SU-DHL-6 (cell line): ENCODE data around the gene MAN1B1.

ENCODE experiments used
- H2AFZ ChIP-seq: fragments of 200-600 bp; sonication (generic); 2 replicates; pipeline ENCODE4 v1.6.1; 2014; ENCODE audit warnings: low read depth, mild to moderate bottlenecking, moderate library complexity, mixed read lengths, antibody characterized with exemption, low read length; ENCODE audit not compliant: severe bottlenecking
- H3F3A ChIP-seq: fragments of 200-600 bp; shearing (Covaris generic); 2 replicates; pipeline ENCODE4 v1.6.0; 2016; ENCODE audit warnings: antibody characterized with exemption, mild to moderate bottlenecking; ENCODE audit not compliant: insufficient read depth
- H3K27ac ChIP-seq: fragments of 200-600 bp; sonication (generic); 2 replicates; pipeline ENCODE4 v1.5.1; 2016; ENCODE audit warnings: low read depth, mild to moderate bottlenecking, low read length, moderate library complexity, mixed read lengths
- H3K27me3 ChIP-seq: fragments of 200-600 bp; sonication (generic), shearing (Covaris generic); 2 replicates; pipeline ENCODE4 v1.6.0; 2014; ENCODE audit warnings: mild to moderate bottlenecking, low read length
- H3K36me3 ChIP-seq: fragments of 200-600 bp; sonication (generic); 2 replicates; pipeline ENCODE4 v1.6.1; 2014; ENCODE audit warnings: mild to moderate bottlenecking, low read length, mixed read lengths
- H3K4me2 ChIP-seq: fragments of 300-600, 200-600 bp; shearing (Covaris generic), sonication (generic); 2 replicates; pipeline ENCODE4 v1.6.0; 2014; ENCODE audit warnings: low read length, low read depth, mild to moderate bottlenecking; ENCODE audit not compliant: poor library complexity, severe bottlenecking
- H3K4me3 ChIP-seq: fragments of 200-600 bp; sonication (generic); 2 replicates; pipeline ENCODE4 v1.5.1; 2014; ENCODE audit warnings: antibody characterized with exemption, low read length, mild to moderate bottlenecking, mixed read lengths; ENCODE audit not compliant: insufficient read depth, poor library complexity, severe bottlenecking
- H3K79me2 ChIP-seq: fragments of 200-600 bp; sonication (generic); 2 replicates; pipeline ENCODE4 v1.6.1; 2014; ENCODE audit warnings: mild to moderate bottlenecking, low read length, moderate library complexity; ENCODE audit not compliant: insufficient read depth
- H3K9ac ChIP-seq: fragments of 200-600 bp; sonication (generic); 2 replicates; pipeline ENCODE4 v1.7.0; 2014; ENCODE audit warnings: mild to moderate bottlenecking, low read length
- H3K9me2 ChIP-seq: fragments of 200-600 bp; sonication (generic); replicated peaks from 2 replicates; pipeline ENCODE4 v1.6.1; 2014; ENCODE audit warnings: low read length; ENCODE audit not compliant: insufficient read depth
- H3K9me3 ChIP-seq: fragments of 200-600 bp; sonication (generic); 2 replicates; pipeline ENCODE4 v1.6.1; 2014; ENCODE audit warnings: low read length, mixed read lengths; ENCODE audit not compliant: insufficient read depth
- H4K20me1 ChIP-seq: fragments of 200-600 bp; sonication (generic); 2 replicates; pipeline ENCODE4 v1.6.1; 2014; ENCODE audit warnings: low read depth, mild to moderate bottlenecking, antibody characterized with exemption, low read length, moderate library complexity, mixed read lengths
- EZH2phosphoT487 ChIP-seq: fragments of 200-600 bp; sonication (generic), shearing (Covaris generic); conservative IDR thresholded peaks from 2 replicates; pipeline ENCODE4 v1.6.1; 2018; ENCODE audit warnings: mild to moderate bottlenecking, antibody characterized with exemption, low read length, moderate library complexity, mixed read lengths
- TF ChIP-seq, protein P1 (sequence below): fragments of 200-600 bp; sonication (generic); IDR thresholded peaks from one replicate; pipeline ENCODE4 v1.5.1; 2017; ENCODE audit warnings: antibody characterized with exemption, mild to moderate bottlenecking, low read length, moderate library complexity; ENCODE audit not compliant: insufficient read depth, poor library complexity, severe bottlenecking

The MAN1B1 gene

DNA sequence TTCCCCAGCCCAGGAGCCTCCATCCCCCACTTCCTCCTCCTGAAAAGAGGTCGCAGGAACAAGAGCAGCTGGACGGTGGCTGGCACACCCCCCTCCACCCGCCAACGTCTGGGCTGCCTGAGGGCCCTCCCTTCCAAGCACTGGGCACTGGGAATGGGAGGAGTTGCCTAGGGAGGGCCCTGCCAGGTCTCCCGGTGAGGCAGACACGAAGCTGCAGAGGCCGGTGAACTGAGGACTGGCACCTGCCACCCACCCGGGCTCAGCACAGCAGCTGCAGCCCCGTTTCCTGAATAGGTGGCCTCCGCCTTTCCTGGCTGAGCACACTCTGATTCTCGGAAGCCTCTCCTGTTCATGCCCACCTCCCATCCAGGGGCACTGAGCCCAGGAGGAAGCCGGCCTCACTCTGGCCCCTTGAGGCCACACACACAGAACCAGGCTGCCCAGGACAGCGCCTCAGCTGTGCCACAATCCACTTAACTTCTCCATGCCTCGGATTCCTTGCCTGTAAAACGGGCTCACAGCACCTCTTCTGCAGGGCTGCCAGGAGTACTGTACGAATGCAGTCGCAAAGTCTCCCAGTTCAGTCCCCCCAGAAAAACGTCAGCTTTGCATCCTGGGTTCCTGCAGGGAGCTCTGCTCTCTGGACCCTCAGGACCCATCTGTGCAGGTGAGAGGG lies 42.1 kb upstream of the MAN1B1 start:
- Histone ChIP-seq H3K27me3 (no peaks in the 10 kb centered on the region), H3F3A (no peaks in the 10 kb centered on the region), H3K36me3 (no peaks in the 10 kb centered on the region), H4K20me1 (no peaks in the 10 kb centered on the region), H3K4me3 (no peak overlapping the region), H3K9ac (no peak overlapping the region), H3K27ac (no peak overlapping the region), H3K79me2 (no peaks in the 10 kb centered on the region), H3K4me2 (no peak overlapping the region), H3K9me3 (no peaks in the 10 kb centered on the region), H2AFZ (no peak overlapping the region), H3K9me2 (no peaks in the 10 kb centered on the region)
- TF ChIP-seq, protein P1, sequence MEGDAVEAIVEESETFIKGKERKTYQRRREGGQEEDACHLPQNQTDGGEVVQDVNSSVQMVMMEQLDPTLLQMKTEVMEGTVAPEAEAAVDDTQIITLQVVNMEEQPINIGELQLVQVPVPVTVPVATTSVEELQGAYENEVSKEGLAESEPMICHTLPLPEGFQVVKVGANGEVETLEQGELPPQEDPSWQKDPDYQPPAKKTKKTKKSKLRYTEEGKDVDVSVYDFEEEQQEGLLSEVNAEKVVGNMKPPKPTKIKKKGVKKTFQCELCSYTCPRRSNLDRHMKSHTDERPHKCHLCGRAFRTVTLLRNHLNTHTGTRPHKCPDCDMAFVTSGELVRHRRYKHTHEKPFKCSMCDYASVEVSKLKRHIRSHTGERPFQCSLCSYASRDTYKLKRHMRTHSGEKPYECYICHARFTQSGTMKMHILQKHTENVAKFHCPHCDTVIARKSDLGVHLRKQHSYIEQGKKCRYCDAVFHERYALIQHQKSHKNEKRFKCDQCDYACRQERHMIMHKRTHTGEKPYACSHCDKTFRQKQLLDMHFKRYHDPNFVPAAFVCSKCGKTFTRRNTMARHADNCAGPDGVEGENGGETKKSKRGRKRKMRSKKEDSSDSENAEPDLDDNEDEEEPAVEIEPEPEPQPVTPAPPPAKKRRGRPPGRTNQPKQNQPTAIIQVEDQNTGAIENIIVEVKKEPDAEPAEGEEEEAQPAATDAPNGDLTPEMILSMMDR: no peak
- TF ChIP-seq EZH2phosphoT487: no peak

DNA sequence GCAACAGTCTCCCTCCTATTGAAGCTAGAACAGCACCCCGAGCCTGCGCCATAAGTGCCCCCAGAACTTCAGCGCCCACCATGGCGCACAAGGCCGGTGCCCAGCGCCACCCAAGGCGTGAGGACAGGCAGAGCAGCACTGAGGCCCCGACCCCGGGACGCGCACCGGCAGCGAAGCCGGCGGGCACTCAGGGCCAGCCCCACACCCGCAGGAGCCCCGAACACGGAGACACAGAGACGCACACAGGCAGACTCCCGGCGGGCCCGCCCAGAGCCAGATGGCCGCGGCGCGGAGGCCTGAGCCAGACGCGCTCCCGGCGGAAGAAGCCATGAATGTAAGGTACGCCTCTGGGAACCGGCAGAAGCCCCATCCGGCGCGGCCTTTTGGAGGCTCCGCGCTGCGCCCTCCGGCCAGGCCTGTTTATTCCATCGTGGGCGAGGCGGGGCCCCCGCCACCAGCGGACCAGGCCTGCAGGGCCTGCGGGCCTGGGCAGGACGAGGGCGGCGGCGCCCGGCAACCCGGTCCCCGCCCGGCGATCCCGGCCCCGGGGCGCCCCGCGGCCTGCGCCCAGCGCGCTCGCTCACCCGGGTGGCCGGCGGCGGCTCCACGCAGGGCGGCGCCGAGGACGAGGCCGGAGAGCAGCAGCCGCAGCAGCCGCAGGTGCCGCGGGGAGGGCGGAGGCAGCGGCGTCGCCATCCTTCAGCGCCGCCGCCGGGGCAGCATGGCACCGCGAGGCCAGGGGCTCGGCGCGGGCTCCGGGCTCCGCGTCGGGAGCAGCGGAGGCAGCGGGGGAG lies 41.3 kb upstream of the MAN1B1 start:
- 0 out of 2 replicates have a peak, but pooled peaks have one; percentile 82 for TF ChIP-seq EZH2phosphoT487
- TF ChIP-seq, protein P1: no peak
- no peak overlapping the region for H3K27ac ChIP-seq
- H3K4me2 ChIP-seq: peak overlapping the region; percentile 18
- H4K20me1 ChIP-seq: no peaks in the 10 kb centered on the region
- H2AFZ ChIP-seq: no peak overlapping the region
- H3K4me3 ChIP-seq: no peak overlapping the region
- H3K9me3 ChIP-seq: no peaks in the 10 kb centered on the region
- no peaks in the 10 kb centered on the region for H3F3A ChIP-seq
- H3K36me3 ChIP-seq: no peaks in the 10 kb centered on the region
- H3K27me3 ChIP-seq: no peaks in the 10 kb centered on the region
- H3K9me2 ChIP-seq: no peaks in the 10 kb centered on the region
- H3K9ac ChIP-seq: no peak overlapping the region
- H3K79me2 ChIP-seq: no peaks in the 10 kb centered on the region

DNA sequence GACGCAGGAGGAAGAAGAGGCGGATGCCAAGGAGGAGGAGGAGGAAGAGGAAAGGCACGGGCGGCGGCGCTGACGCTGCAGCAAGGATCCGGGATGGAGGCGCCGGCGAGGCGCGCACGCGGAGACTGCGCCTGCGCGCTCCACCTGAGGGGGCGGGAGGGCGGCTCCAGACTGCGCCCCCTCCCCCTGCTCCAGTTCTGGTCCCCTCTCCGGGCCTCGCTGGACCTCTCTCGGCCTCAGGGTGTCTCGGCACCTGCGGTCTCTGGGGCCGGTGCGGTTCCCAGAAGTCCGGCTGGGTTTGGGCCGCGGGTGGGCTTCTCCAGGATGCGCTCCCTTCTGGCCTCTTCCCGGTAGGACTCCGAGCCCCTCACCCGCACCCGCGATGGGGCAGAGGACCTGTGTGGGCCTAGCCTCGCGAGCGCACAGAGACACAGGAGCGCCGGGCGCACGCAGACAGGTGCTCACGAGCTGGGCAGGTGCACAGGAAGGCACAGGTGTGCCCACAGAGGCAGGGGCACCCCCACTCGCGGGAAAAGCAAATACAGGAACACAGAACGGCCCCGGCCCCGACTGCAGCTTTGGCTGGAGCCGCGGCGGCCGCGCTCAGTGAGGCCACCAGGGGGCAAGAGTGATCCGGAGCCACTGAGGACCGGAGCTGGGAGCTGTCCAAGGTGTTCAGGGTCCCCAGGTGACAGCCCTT lies 40.5 kb upstream of the MAN1B1 start, which contains the start of gene NPDC1:
Gene NPDC1 (minus strand): TSS at position 90 of the 700 bp plus-strand sequence. CDS start 188 bp downstream, outside the sequence.
- Histone ChIP-seq H3K27me3 (no peaks in the 10 kb centered on the region), H4K20me1 (no peaks in the 10 kb centered on the region), H2AFZ (no peak within 1 kb of the TSS), H3K9me3 (no peaks in the 10 kb centered on the region), H3K79me2 (no peaks in the 10 kb centered on the region), H3K4me2 (peak within 1 kb of the TSS; percentile 18), H3K27ac (no peak within 1 kb of the TSS), H3K36me3 (no peaks in the 10 kb centered on the region), H3F3A (no peaks in the 10 kb centered on the region), H3K9me2 (no peaks in the 10 kb centered on the region), H3K4me3 (no peak within 1 kb of the TSS), H3K9ac (no peak within 1 kb of the TSS)
- TF ChIP-seq, protein P1: peak; percentile 68
- 0 out of 2 replicates have a peak, but pooled peaks have one; percentile 78 for TF ChIP-seq EZH2phosphoT487
